Measurements from ENCODE around the gene SH2D7. TPM values are rescaled to one million over a fixed set of nuclear protein-coding genes. Genes with fewer than 3 reads are reported as not detected.

Gene SH2D7
- total and polyA plus RNA-seq, 2 donors (not counting 3 experiments of a cell fraction or from before 2014, with no cell fraction given): not detected

DNA sequence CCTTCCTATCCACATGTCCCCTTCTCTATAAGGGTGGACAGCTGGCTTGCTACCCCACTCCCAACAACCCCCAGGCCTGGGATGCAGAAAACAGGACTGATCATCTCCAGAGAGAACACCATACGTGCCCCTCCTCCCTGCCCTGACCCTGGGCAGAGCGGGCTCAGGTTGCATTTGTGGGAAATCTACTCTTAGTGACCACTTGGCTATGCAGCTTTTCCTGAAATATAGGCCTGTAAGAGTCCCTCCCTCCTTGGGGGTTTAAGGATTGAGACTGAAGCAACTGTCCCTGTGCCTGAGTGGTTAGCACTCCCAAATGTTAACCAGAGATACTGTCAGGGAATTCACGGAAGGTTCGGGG, 11.7 kb downstream of the SH2D7 start:
- Histone ChIP-seq H3K27me3 (ENCODE audit: control insufficient read depth in 2 of 2, insufficient read depth in 2 of 2, low read length in 2 of 2) (no peaks in the 10 kb centered on the region), H4K20me1 (replicated peaks; ENCODE audit: control insufficient read depth, extremely low read depth, insufficient read depth, low read length) (no peaks in the 10 kb centered on the region), H3K4me1 (ENCODE audit: control insufficient read depth, extremely low read depth, insufficient read depth, low read length) (peaks cover 17% of the 10 kb centered on the region), H3K9me1 (replicated peaks; ENCODE audit: control insufficient read depth, extremely low read depth, insufficient read depth, low read length) (no peaks in the 10 kb centered on the region), H3K4me2 (ENCODE audit: insufficient read depth, low read length) (no peak overlapping the region), H2AFZ (ENCODE audit: low read depth, low read length) (no peak overlapping the region), H3K27ac (ENCODE audit: insufficient read depth, low read depth, low read length) (no peak overlapping the region), H3K4me3 (replicated peaks in 1 of 3; ENCODE audit: insufficient read depth in 1 of 3, low read depth in 1 of 3, low read length in 3 of 3) (no peak overlapping the region), H3K36me3 (ENCODE audit: control insufficient read depth in 2 of 2, extremely low read depth in 1 of 2, insufficient read depth in 2 of 2, low read length in 2 of 2) (no peaks in the 10 kb centered on the region), H3K9me3 (replicated peaks; ENCODE audit: control insufficient read depth, insufficient read depth, low read length) (no peaks in the 10 kb centered on the region), H3K9ac (replicated peaks; ENCODE audit: extremely low read depth, insufficient read depth, low read length) (no peak overlapping the region), H3K79me2 (ENCODE audit: control insufficient read depth, insufficient read depth, low read length) (no peaks in the 10 kb centered on the region)
- intact Hi-C loops (cut with micrococcal nuclease): no loop called here
- DNase-seq (ENCODE audit: low read depth, low spot score) (no peak), FAIRE-seq (no peak)
- ChIA-PET CTCF (interaction anchor here (1.0 to 9.8 kb wide), 2 partner anchors 106 to 145 kb away, joined by 3 to 273 read pairs; no protein-coding TSS in a partner anchor), POLR2A (no interaction called here)
- BruUV-seq (replicated peaks): no TSS peak
- dilution Hi-C loops (cut with MboI; ENCODE audit: extremely low pct_ligation_motif_present, low sequenced_read_pairs): no loop called here
- TF ChIP-seq JUN (IDR thresholded peaks at IDR 0.05; ENCODE audit: borderline replicate concordance, insufficient read depth, insufficient read length, low read depth) (no peak), GATA2 (IDR thresholded peaks at IDR 0.05; ENCODE audit: insufficient read depth, insufficient read length, low read depth, low read length) (no peak), POLR2A (IDR thresholded peaks at IDR 0.05; ENCODE audit: low read depth, low read length) (no peak), EZH2 (IDR thresholded peaks at IDR 0.05; ENCODE audit: borderline replicate concordance, low read depth, low read length, severe bottlenecking) (no peak), FOS (IDR thresholded peaks at IDR 0.05; ENCODE audit: borderline replicate concordance, insufficient read depth, low read length) (no peak), MYC (IDR thresholded peaks at IDR 0.05; ENCODE audit: low read depth, low read length) (no peak), POLR2AphosphoS5 (IDR thresholded peaks at IDR 0.05; ENCODE audit: insufficient read depth, low read depth, low read length) (no peak)
- TF ChIP-seq, protein P1, sequence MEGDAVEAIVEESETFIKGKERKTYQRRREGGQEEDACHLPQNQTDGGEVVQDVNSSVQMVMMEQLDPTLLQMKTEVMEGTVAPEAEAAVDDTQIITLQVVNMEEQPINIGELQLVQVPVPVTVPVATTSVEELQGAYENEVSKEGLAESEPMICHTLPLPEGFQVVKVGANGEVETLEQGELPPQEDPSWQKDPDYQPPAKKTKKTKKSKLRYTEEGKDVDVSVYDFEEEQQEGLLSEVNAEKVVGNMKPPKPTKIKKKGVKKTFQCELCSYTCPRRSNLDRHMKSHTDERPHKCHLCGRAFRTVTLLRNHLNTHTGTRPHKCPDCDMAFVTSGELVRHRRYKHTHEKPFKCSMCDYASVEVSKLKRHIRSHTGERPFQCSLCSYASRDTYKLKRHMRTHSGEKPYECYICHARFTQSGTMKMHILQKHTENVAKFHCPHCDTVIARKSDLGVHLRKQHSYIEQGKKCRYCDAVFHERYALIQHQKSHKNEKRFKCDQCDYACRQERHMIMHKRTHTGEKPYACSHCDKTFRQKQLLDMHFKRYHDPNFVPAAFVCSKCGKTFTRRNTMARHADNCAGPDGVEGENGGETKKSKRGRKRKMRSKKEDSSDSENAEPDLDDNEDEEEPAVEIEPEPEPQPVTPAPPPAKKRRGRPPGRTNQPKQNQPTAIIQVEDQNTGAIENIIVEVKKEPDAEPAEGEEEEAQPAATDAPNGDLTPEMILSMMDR (IDR thresholded peaks at IDR 0.05; ENCODE audit: extremely low read depth in 1 of 2, insufficient read depth in 1 of 2, low read depth in 1 of 2, low read length in 2 of 2): no peak
- TF ChIP-seq, protein P2, sequence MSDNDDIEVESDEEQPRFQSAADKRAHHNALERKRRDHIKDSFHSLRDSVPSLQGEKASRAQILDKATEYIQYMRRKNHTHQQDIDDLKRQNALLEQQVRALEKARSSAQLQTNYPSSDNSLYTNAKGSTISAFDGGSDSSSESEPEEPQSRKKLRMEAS (IDR thresholded peaks at IDR 0.05; ENCODE audit: insufficient read depth, insufficient read length): no peak
